Heart right ventricle (tissue), 16 donors: Measurements from ENCODE around the gene MUCL3. TPM values are rescaled to one million over a fixed set of nuclear protein-coding genes. Genes with fewer than 3 reads are reported as not detected.
"Not testable (repeated sequence)": the region's sequence is repeated elsewhere in the genome, so short reads cannot be mapped to it uniquely, and the experiment has no call there.

Experiments used
- ATAC-seq, 8 donors: fragments of 200-7000 bp; cut with Tn5 transposase; one replicate each; pipeline ENCODE4 v1.9.1; 2020; ENCODE audit warnings: mild to moderate bottlenecking in 8 of 8, moderate library complexity in 8 of 8, moderate number of reproducible peaks in 1 of 8
- DNase-seq, 2 donors: peaks; one replicate each; pipeline ENCODE4 v3.0.0-alpha.2; 2020
- H3K27ac ChIP-seq, 10 donors: fragments of 200-600 bp; sonication (generic) in 2 of 10; one replicate each; pipeline versions ENCODE4 v1.5.0 to v1.8.0; 2020 to 2022; ENCODE audit warnings: mild to moderate bottlenecking in 3 of 10
- H3K27me3 ChIP-seq, 7 donors: fragments of 200-600 bp; one replicate each; pipeline ENCODE4 v1.8.0; 2021 to 2022; ENCODE audit warnings: mild to moderate bottlenecking in 2 of 7
- H3K36me3 ChIP-seq, 9 donors: fragments of 200-600 bp; sonication (generic) in 1 of 9; one replicate each; pipeline versions ENCODE4 v1.5.0 to v1.8.0; 2020 to 2022; ENCODE audit warnings: mild to moderate bottlenecking in 2 of 9
- H3K4me1 ChIP-seq, 9 donors: fragments of 200-600 bp; sonication (generic) in 1 of 9; one replicate each; pipeline versions ENCODE4 v1.5.0 to v1.8.0; 2020 to 2022; ENCODE audit warnings: mild to moderate bottlenecking in 4 of 9
- H3K4me3 ChIP-seq, 10 donors: fragments of 200-600 bp; sonication (generic) in 2 of 10; one replicate each; pipeline versions ENCODE4 v1.5.0 to v1.8.0; 2020 to 2022; ENCODE audit warnings: mild to moderate bottlenecking in 7 of 10, moderate library complexity in 2 of 10
- H3K9me3 ChIP-seq, 11 donors: fragments of 200-600 bp in 10 of 11; sonication (generic) in 2 of 11; one replicate each; pipeline versions ENCODE4 v1.5.0 to v1.8.0; 2013 to 2022; ENCODE audit warnings: mild to moderate bottlenecking in 2 of 11, control low read depth in 1 of 11, moderate library complexity in 1 of 11
- CTCF ChIP-seq, 9 donors: fragments of 200-600 bp; sonication (generic) in 2 of 9; IDR thresholded peaks; one replicate each; pipeline versions ENCODE4 v1.5.0 to v1.8.0; 2021 to 2022; ENCODE audit warnings: antibody characterized with exemption in 9 of 9, mild to moderate bottlenecking in 5 of 9, moderate library complexity in 1 of 9
- WGBS, 2 donors: extraction: QIAGEN DNeasy Blood & Tissue Kit; methylation state at CpG; one replicate each; pipeline ENCODE4 v1.1.7; 2013; ENCODE audit warnings: inconsistent platforms in 1 of 2; 5-methylcytosine and 5-hydroxymethylcytosine counted together
- intact Hi-C, 10 donors: fragments of 100-400 bp; cut with DNase I; formaldehyde crosslinking; loops; one replicate each; pipeline versions ENCODE4 v1.11.1 to v1.14.2; 2022
- polyA plus RNA-seq, 2 donors: library from polyadenylated mRNA; stranded (reverse); fragments of 200-250 nt; gene quantifications; one replicate each; pipeline ENCODE4 v1.2.3, GENCODE V29; 2013
- total RNA-seq, 10 donors: library from RNA; stranded (reverse); fragmentation: NEBNext Ultra II Directional in 3 of 10; extraction: Animal tissue kit (Norgen Biotek cat#: 25700) in 3 of 10; gene quantifications; one replicate each; pipeline versions ENCODE4 v1.2.1 to v1.2.4, GENCODE V29; 2021 to 2023
- donor health status: Arrhythmogenic right ventricular cardiomyopathy.
- donor health status: ischemic (EF 13 %, LVEDD 7.1; RV severe dilation, severe dysfunction).
- donor health status: healthy with polysubstance abuse.
- donor health status: DM: no; HTN: yes; CAD: no.
- donor health status: DM: no; HTN: no; CAD: no.
- donor health status: ischemic (EF 25% LVEDD 6.9; RV normal size, moderate dysfunction).
- donor health status: ischemic (EF 25% LVEDD 5.7; RV mildly dilated, moderate dysfunction).
- donor health status: healthy.
- donor health status: DM: yes; HTN: yes; CAD: no.
- donor health status: Ischemic cardiomyopathy.
- donor health status: ischemic (EF 35%, LVEDD 5.7; RV mildly dilated, moderate dysfunction).
- donor health status: nonischemic (EF 11% LVEDD 7.7; RV severe dilation, severe dysfunction).
- donor health status: DM: yes; HTN: yes; CAD: no.
- donor health status: PGD.
- donor health status: ischemic (EF 29% LVEDD 5.4; RV normal size, mild dysfunction).
- donor health status: nonischemic (EF 23%, LVEDD 6.1; RV moderate dilation, normal function).

The MUCL3 gene
- total and polyA plus RNA-seq, 12 donors = 0.08 TPM; not detected in 11

DNA sequence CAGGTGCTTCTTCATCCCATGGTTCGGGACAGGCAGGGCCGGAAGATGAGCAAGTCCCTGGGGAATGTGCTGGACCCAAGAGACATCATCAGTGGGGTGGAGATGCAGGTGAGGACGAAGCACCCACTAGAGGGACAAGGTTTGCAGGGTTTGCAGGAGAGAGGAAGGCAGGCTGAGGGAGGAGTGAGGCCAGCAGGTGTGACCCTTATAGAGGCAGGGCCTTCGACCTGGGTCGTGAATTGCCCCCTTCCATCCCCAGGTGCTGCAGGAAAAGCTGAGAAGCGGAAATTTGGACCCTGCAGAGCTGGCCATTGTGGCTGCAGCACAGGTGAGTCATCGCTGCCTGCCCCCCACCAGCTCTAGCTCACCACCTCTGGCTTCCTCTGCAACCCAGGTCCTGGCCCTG is 18.3 kb upstream of the MUCL3 start:
- Histone ChIP-seq H3K27me3 (no peaks in the 10 kb centered on the region), H3K36me3 (peaks cover 0 to 97% (median 52%) of the 10 kb centered on the region in 9 donors), H3K9me3 (no peaks in the 10 kb centered on the region), H3K27ac (no peak overlapping the region), H3K4me3 (no peak overlapping the region), H3K4me1 (peaks cover 0 to 16% (median 0%) of the 10 kb centered on the region in 9 donors)
- DNase-seq = no peak
- intact Hi-C loops = loop anchor here in 2 of 10 donors (5.0 to 10.0 kb wide), 3 partner anchors 122 to 155 kb away; no protein-coding TSS in a partner anchor
- 92 to 94% methylated on average over 7 of the region's 7 CpGs for WGBS, 2 donors
- ATAC-seq = no peak
- no peak for TF ChIP-seq CTCF (IDR thresholded peaks at IDR 0.05)

GRCh38 chr6:30924040-30924627 is 16.6 kb upstream of the MUCL3 start:
- H3K27me3 ChIP-seq, DNase-seq, H3K4me3 ChIP-seq, H3K27ac ChIP-seq: not testable (repeated sequence)
- peaks cover 0 to 84% (median 41%) of the 10 kb centered on the region in 9 donors for H3K36me3 ChIP-seq
- H3K9me3 ChIP-seq = peaks cover 0 to 12% (median 0%) of the 10 kb centered on the region in 11 donors
- intact Hi-C loops = loop anchor here in 2 of 10 donors (5.0 to 10.0 kb wide), 3 partner anchors 121 to 153 kb away; no protein-coding TSS in a partner anchor
- WGBS, 2 donors = 79 to 82% methylated on average over 9 of the region's 9 CpGs
- peak in 6 of 8 donors; percentile 12 to 72 (median 58) for ATAC-seq
- H3K4me1 ChIP-seq = peaks cover 0 to 16% (median 0%) of the 10 kb centered on the region in 9 donors

DNA sequence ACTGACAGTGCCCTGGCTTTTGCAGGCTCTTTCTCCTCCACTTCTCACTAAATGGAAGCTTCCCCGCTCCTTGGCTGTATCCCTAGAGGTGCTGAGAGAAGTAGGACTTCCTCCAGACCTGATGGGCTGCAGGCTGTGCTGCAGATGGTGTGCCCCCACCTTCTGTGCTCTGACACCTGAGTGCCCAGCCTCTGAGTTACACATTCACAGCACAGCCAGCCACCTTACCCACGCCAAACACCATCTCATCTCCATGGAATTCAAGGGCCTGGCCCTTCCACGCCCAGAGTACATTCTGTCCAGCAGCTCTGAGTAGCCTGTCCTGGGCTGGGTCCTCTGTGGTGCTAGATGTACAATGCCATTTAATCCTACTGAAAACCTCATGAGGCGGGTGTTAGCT is 14.1 kb upstream of the MUCL3 start:
- Histone ChIP-seq H3K9me3 (peaks cover 0 to 13% (median 0%) of the 10 kb centered on the region in 11 donors), H3K4me3 (no peak overlapping the region), H3K4me1 (peaks cover 0 to 16% (median 0%) of the 10 kb centered on the region in 9 donors), H3K27ac (no peak overlapping the region), H3K36me3 (peaks cover 0 to 59% (median 16%) of the 10 kb centered on the region in 9 donors), H3K27me3 (no peaks in the 10 kb centered on the region)
- ATAC-seq = peak in 7 of 8 donors; percentile 49 to 93 (median 65)
- 76 to 87% methylated on average over 4 of the region's 4 CpGs for WGBS, 2 donors
- DNase-seq = no peak
- intact Hi-C loops = loop anchor here in 1 of 10 donors (10.0 kb wide), 1 partner anchor 118 kb away; no protein-coding TSS in a partner anchor
- no peak for TF ChIP-seq CTCF (IDR thresholded peaks at IDR 0.05)

GRCh38 chr6:30927080-30927479 is 13.7 kb upstream of the MUCL3 start:
- ATAC-seq = not testable (repeated sequence)
- intact Hi-C loops = loop anchor here in 1 of 10 donors (10.0 kb wide), 1 partner anchor 118 kb away; no protein-coding TSS in a partner anchor
- WGBS, 2 donors = 92 to 94% methylated on average over 3 of the region's 3 CpGs

GRCh38 chr6:30928677-30929076 is 12.1 kb upstream of the MUCL3 start:
- no peak overlapping the region for H3K27ac ChIP-seq
- WGBS, 2 donors = 79 to 98% methylated on average over 3 of the region's 3 CpGs
- peaks cover 0 to 13% (median 0%) of the 10 kb centered on the region in 11 donors for H3K9me3 ChIP-seq
- TF ChIP-seq CTCF (IDR thresholded peaks at IDR 0.05) = no peak
- intact Hi-C loops = loop anchor here in 1 of 10 donors (10.0 kb wide), 1 partner anchor 116 kb away; no protein-coding TSS in a partner anchor
- H3K4me1 ChIP-seq = peaks cover 0 to 13% (median 0%) of the 10 kb centered on the region in 9 donors
- peaks cover 0 to 38% (median 6%) of the 10 kb centered on the region in 9 donors for H3K36me3 ChIP-seq
- H3K4me3 ChIP-seq = no peak overlapping the region
- DNase-seq (no peak), ATAC-seq (no peak)
- no peaks in the 10 kb centered on the region for H3K27me3 ChIP-seq

More at GRCh38 chr6:30927080-30927479, 13.7 kb upstream of the MUCL3 start:
- H3K4me3 ChIP-seq, H3K27me3 ChIP-seq, H3K27ac ChIP-seq, DNase-seq: not testable (repeated sequence)
- H3K36me3 ChIP-seq = peaks cover 0 to 54% (median 12%) of the 10 kb centered on the region in 9 donors
- H3K4me1 ChIP-seq = peaks cover 0 to 16% (median 0%) of the 10 kb centered on the region in 9 donors
- H3K9me3 ChIP-seq = peaks cover 0 to 13% (median 0%) of the 10 kb centered on the region in 11 donors
